GM20431 (cell line): ENCODE measurements around the gene AAK1.

Source experiments
- in situ Hi-C: fragments of 300-500 bp; cut with MseI, MboI; formaldehyde crosslinking; loops from one replicate; pipeline ENCODE4 v1.15.0; 2020; ENCODE audit warnings: low sequenced_read_pairs; ENCODE audit not compliant: unreplicated experiment

Gene AAK1

DNA sequence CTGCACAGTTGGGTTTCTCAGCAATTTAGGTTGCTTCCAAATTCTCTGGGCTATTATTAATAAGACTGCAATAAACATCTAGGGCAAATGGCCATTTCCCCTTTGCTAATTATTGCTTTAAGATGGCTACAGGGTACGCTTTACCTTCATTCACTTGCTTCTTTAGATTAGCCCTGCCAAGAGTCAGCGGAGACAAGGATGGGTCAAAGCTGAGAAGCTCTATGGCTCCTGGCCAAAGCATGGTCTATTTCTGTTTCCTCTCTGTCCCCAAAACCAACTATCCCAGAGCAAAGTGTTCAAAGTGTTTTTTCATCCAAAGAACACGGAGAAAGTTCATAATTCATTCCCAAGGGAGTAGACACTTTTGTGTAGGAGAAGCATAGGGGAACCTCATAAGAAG is 131.1 kb downstream of the AAK1 start:
- in situ Hi-C loops = no loop called here

DNA sequence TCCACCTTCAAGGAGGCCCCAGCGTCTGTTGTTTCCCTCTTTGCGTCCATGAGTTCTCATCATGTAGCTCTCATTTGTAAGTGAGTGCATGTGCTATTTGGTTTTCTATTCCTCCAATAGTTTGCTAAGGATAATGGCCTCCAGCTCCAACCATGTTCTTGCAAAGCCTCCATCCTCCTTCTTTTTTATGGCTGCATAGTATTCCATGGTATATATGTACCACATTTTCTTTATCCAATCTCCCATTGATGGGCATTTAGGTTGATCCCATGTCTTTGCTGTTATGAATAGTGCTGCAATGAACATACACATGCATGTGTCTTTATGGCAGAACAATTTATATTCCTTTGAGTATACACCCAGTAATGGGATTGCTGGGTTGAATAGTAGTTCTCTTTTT is 133.3 kb downstream of the AAK1 start:
- in situ Hi-C loops = no loop called here

DNA sequence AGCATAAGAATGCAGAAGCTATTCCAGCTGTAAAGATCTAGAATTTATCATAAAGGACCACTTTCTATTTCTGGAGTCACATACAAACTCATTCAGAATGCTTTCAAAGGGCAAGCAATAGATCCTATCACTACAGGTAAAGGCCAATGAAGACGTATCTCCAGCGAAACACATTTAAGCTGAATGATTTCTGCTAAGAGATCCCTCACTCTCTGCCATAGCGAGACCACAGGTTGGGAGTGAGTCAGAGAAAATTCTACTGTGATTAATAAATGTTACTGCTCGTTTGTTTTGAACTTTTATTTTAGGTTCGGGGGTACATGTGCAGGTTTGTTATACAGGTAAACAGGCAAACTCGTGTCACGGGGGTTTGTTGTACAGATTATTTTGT is 133.8 kb downstream of the AAK1 start:
- in situ Hi-C loops = no loop called here

DNA sequence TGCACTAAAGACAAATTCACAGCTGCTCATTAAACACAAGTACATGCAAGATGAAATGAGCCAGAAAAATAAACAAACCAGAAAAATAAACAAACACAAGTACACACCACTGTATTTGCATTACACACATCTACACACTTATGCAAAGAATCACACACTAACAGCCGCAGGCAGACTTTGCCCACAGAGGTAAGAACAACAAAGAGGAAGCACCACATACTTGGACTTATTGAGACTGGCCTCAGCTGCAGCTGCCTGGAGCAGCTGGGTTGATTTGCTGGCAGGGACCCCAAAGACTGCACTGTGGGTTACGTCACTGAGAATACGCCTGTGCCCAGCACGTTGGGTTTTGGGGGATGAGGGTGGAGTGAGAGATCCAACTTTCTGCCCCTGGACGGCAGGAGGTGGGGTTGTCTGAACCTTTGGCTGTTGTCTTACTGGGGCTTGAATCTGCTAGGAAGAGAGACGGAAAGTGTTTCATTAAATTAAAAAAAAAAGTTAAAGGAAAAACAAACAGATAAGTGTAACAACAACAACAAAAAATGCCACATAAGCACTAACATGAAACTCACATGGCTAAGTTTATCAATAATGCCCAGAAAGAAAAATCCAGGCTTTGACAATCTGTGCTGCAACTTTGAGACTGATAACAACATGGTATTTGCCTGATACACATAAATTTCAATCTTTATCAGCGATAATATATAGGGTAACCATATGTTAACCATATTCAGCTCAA is 134.4 kb downstream of the AAK1 start:
- in situ Hi-C loops = no loop called here

DNA sequence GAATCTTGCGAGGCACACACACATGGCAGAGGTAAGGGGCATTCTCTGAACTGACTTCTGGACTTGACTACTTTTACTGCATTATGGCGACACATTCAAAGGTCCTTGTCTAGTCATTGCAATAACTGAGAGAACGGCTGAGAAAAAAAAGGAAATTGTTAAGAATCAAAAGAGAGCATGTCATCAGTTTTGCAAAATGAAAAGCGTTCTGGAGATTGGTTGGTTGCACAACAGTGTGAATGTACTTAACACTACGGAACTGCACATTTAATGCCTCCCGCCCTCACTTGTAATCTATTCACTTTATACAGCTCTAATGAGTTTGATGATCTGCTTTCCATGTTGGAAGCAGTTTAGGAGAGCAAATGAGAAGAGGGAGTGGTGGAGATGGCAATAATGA is 137.8 kb downstream of the AAK1 start:
- in situ Hi-C loops = no loop called here

DNA sequence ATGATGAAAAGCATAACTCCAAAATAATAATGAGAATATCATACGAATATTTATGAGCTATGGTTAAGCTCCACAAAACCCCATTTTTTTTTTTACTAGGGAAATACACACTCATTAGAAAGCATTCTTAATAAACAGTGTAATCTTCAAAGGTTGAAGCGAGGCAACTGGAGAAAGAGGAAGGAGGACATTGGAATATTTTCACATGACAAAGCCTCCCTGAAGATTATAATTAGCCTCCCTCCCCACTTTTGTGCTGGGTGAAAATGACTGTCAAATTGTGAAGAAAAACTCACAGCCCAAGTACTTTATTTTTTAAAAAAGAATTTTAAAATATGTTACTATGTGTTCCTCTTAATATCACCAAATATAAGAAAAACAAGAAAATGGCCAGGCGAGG is 142.2 kb downstream of the AAK1 start:
- in situ Hi-C loops = no loop called here

DNA sequence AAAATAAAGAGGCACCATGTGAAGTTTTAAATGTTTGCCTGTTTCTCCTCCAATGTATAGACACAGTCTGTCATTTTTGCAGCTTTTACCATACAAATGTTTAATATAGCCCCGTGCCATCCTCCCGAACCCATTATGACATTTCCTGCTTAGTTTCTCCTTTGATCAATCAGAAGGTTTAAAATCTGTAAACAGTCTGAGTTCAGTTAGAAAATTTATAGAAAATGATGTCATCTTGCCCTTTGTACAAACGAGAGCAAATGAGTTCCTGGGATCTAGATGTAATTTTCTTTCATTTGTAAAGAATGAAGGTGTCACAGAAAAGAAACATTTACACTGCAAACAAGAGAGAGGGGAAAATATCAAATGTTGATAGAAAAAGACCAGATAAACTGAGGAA is 143.6 kb downstream of the AAK1 start:
- in situ Hi-C loops = no loop called here

DNA sequence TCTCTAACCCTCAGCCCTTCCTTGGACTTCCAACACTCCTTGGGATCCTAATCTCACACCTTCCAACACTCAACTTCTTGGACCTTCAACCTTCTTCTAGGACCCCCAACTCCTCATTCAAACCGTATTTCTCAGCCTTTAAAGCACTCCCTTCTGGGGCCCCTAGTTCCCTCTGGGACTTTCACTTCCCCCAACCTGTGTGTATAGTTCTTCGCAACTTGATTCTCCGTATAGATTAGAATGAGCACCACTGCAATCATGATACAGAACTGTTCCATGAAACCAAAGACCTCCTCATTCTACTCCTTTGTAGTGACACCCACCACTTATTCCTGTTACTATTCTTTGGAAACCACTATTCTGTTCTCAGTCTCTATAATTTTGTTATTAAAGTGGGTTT is 144.3 kb downstream of the AAK1 start:
- in situ Hi-C loops = no loop called here

DNA sequence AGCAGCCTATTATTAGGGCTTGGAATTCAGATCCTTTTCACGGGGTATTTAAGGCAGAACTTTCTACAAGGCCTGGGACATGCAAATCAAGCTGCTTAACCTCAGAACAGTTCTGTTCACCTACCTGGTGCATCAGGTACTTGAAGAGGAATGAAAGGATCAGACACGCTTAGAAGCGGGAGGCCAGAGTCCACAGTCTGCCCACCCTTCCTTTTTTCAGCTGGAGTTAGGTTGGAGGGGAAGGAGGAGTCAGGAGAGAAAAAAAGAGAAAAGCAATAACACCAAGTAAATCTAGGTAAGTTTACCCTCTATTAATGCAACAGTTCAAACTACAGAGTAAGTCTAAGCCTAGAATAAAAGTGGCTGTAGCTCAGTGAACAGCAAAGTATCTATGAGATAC is 147.7 kb downstream of the AAK1 start:
- in situ Hi-C loops = no loop called here

DNA sequence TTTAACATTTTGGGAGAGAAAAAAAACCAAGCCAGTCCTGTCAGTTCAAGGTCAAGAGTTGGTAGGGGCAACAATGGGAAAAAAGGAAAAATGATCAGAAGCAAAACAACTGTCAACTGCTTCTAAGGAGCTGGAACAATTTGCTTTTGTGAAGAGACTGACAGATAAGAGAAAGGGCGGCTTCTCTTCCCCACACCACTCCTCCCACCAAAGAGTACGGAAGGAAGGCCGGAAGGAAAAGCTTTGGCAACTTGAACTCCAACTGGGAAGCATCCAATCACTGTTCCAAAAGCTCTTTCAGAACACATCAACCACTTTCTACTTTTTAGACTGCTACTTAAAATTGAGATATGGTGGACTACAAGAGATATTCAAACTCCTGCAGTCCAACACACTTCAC is 148.5 kb downstream of the AAK1 start:
- in situ Hi-C loops = no loop called here

DNA sequence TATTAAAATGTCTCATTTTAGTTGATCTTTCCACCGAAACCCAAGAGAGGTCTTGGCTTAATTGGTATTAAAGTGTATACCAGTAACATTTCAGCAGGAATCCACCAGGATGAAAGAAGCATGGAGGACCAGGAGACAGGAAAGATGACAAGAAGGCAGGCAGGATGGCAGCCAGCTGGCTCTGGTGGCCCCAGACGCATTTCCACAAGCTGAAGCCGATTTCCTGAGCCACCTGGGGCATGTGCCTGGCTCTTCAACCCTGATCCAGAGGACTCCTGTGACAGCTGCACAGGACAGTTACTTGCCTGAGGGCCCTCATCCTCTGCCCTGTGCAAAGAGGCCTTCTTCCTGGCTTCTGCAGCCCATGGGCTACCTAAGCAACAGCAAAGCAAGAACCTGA is 149.4 kb downstream of the AAK1 start:
- in situ Hi-C loops = no loop called here

DNA sequence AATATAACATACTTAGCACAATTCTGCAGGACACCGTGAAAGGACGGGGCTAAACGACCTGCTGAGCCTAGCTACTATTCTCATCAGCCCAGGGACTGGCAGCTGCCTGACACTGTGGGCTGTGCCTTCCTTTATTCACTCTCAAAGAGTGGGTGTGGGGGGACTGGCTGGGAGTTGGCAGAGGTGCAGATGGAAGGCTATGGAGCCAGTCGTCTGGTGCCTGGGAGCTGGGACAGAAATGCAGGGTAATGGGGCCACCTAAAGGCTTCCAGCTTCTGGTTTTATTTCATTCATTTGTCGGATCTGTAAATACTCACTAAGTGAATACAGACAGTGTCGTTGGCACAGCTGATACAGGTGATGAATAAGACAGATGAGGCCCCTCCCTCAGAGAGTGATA is 150.3 kb downstream of the AAK1 start:
- in situ Hi-C loops = no loop called here

DNA sequence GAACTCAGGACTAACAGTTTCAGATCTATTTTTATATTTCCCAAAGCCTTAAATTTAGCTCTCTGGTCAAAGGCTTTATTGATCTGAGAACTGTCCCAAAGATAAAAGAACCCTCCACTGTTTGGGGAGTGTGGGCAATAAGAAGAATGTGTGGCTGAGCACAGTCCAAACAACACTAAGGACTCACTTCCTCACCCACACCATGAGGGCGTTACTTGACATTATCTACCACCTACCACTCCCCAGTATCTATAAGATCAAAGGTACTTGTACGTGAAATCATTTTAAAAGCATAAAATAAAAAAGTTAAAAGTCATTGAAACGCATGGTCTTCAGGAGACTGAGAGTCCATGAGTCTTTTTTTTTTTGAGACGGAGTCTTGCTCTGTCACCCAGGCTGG is 151.7 kb downstream of the AAK1 start:
- in situ Hi-C loops = no loop called here

DNA sequence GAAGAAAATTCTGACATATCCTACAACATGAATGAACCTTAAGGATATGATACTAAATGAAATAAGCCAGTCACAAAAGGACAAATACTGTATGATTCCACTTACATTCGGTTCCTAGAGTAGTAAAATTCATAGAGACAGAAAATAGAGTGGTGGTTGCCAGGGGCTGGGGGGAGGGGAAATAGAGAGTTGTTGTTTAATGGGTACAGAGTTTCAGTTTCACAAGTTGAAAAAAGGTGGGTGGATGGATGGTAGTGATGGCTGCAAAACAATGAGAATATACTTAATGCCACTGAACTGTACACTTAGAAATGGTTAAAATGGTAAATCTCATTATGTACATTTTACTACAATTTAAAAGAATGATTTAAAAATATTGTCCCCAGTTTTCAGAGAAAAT is 153.1 kb downstream of the AAK1 start:
- in situ Hi-C loops = no loop called here

DNA sequence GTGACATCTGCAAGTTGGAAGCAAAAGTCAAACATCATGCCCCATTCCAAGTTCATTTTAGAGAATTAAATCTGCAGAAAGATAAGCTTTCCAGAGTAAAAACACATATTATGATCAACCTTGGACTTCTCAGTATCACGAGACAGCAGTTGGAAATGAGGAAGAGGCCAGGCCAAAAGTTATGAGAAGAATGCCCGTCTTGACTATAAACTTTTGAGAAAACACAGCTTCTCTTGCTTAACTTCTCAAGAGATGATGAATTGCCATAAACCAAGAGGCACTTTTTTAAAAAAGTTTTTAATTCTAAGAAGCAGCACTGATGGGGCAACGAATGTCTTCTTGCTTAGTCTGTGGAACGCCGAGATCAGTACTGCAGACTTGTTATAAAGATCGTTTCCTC is 153.7 kb downstream of the AAK1 start:
- in situ Hi-C loops = no loop called here

DNA sequence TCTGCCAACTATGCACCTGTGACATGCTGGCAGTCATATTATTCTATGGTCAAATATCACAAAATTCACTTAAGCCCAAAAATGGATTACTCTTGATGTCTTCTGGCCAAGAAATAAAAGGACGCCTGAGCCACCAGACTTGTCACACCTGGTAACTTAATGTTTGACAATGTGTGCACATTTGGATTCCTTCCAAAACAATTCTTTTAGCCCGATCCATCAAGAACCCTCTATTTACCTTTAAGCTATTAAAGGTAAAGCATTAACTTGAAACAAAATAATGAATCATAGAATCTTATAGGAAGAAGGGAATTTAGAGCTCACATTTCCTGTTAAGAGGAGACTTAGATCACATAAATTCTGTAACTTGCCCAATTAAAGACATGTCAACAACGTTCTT is 159.8 kb downstream of the AAK1 start:
- in situ Hi-C loops = no loop called here

DNA sequence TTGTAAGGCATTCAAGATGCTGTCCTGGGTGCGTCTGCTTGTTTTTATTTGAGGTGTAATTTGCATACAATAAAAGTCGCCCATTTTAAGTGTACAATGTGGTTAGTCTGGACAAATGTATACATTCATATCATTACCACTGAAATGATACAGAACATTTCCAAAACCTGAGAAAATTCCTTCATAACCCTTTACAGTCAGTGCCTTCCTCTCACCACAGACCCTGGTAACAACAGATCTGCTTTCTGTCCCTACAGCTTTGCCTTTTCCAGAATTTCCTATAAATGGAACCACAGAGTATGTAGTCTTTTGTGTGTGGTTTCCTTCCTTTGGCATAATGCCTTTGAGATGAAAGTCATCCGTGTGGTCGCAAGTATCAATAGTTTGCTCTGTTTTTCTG is 160.5 kb downstream of the AAK1 start:
- in situ Hi-C loops = no loop called here

DNA sequence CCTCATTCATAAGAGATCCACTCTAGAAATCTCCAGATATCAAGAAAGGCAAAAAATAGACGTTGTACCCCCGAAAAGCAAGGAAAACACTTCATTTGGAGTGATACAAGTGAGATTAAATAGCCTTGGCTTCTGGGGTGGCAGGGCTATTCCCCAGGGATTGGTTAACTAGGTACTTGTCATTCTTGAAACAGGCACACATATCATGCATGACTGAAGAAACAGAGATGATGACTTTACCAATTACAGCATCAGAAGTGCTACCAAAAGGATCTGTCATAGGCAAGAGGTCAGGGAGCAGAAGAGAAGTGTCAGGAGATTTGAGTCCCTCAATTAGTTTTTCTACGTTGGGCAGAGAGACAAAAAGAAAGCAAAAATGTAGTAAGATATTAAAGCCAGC is 161.1 kb downstream of the AAK1 start:
- in situ Hi-C loops = no loop called here

DNA sequence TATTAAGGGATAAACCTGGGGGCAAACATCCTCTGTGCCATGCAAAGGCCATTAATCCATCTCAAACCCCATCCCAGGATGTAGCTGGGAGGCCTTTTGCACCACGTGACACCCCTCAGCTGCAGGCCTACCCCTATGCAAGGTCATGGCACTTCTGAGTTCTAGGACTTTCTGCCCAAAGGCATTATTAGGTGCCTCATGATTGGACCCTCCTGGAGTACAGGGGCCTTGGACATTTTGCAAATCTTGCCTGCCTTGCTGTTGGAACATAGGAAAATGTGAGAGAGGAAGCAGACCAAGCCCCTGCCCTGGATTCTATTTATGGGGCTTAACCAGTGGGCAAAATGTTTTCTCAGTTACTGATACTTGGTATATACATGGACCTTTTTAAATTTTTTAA is 162.1 kb downstream of the AAK1 start:
- in situ Hi-C loops = no loop called here

DNA sequence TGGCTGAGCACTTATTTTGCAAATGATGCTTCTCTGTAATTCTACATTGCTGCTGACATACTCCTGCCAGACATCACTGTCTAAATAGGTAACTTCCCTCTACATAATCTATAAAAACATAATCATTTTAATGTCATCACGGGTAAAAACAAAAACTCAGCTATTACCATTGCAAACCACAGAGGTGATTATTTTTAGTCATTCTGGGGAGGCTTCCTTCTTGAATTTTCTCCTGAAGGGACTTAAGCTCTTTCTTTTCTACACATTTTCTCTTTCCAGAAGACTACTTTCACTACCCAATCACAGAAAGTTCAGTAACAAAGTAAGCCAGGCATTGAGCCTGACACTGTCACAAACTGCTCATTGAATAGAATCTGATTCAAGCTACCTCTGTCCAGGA is 165.9 kb downstream of the AAK1 start:
- in situ Hi-C loops = no loop called here

DNA sequence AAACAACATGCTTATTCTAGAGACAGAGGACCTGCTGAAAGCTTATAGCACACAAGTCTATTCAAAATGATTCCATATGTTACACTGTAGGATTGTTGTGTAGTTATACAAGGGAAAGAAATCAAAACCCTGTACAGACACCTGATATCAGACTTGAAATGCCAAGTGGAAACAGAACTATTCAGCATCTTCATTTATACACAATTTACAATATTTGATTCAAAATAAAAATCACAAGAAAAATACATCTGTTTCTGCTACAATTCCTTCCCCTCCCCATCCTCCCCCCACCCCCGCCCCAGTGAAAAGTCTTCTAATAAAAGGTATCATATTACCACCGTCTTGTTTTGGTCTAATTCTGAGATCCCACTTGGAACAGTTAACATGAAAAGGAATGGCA is 168.9 kb downstream of the AAK1 start:
- in situ Hi-C loops = no loop called here

DNA sequence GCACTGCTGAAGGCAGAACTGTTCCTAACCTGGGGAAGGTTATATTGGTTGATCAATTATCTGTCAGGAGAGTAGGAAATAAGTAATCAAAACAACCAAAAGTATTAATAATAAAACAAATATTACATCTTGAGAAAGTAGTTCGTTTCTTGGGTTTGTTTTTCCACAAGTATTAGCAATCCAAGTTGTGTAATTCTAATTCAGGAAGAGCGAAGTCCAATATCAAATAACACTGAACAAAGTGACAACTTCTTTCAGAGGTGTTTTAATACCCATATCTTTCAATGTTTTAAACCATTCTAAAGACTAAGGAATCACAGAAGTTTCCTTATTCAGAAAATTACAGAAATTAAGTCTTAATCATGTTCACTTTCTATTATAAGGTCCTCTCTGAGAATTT is 171.7 kb downstream of the AAK1 start:
- in situ Hi-C loops = no loop called here

DNA sequence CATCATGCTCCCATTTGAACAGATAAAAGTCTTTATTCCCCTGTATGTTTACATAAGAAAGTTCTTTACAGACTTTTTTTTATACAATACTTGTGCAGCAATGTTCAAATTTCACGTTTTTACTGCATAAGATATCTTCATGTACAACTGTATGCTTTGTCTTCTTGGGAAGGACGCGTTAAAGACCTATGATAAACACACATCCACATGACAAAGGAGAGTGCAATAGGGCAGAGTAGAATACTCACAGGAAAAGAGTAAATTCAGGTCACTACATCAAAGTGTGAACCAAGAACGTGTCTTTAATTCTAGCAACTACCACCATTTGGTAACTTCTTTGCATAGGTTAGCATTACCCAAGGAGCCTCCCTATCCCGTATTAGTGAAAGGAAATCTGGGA is 172.6 kb downstream of the AAK1 start:
- in situ Hi-C loops = no loop called here
